RWPE2 (cell line): ENCODE measurements around the gene MGAT2.
A peak's percentile ranks its signal among the peaks of the same experiment; 100 is the strongest.

ENCODE experiments used
- ATAC-seq: fragments of 200-7000 bp; cut with Tn5 transposase; 3 replicates; pipeline ENCODE4 v1.9.1; 2021; ENCODE audit warnings: low read depth
- DNase-seq: peaks from one replicate; pipeline ENCODE4 v3.0.0-alpha.2; 2020; ENCODE audit warnings: low spot score
- H3K27ac ChIP-seq: fragments of 450-650 bp; 2 replicates; pipeline ENCODE4 v1.5.1; 2017; ENCODE audit warnings: mild to moderate bottlenecking; ENCODE audit not compliant: poor library complexity, severe bottlenecking
- H3K27me3 ChIP-seq: fragments of 250-450 bp; sonication (Bioruptor Pico); 2 replicates; pipeline ENCODE4 v1.5.1; 2021; ENCODE audit warnings: mild to moderate bottlenecking, moderate library complexity; ENCODE audit not compliant: insufficient read depth, poor library complexity, severe bottlenecking
- H3K36me3 ChIP-seq: fragments of 250-450 bp; sonication (Bioruptor Pico); 2 replicates; pipeline ENCODE4 v1.5.1; 2020; ENCODE audit warnings: low read depth, mild to moderate bottlenecking, moderate library complexity
- H3K4me1 ChIP-seq: fragments of 250-450 bp; sonication (Bioruptor Pico); 2 replicates; pipeline ENCODE4 v1.5.1; 2021; ENCODE audit warnings: mild to moderate bottlenecking, moderate library complexity; ENCODE audit not compliant: insufficient read depth, poor library complexity, severe bottlenecking
- H3K4me3 ChIP-seq: fragments of 250-450 bp; sonication (Bioruptor Pico); 2 replicates; pipeline ENCODE4 v1.5.1; 2021; ENCODE audit warnings: mild to moderate bottlenecking, moderate library complexity; ENCODE audit not compliant: severe bottlenecking
- H3K9me3 ChIP-seq: fragments of 250-450 bp; sonication (Bioruptor Pico); 2 replicates; pipeline ENCODE4 v1.5.1; 2021; ENCODE audit warnings: mild to moderate bottlenecking, moderate library complexity; ENCODE audit not compliant: severe bottlenecking
- CTCF ChIP-seq: fragments of 450-650 bp; IDR thresholded peaks from one replicate; pipeline ENCODE4 v1.5.1; 2017; ENCODE audit warnings: mild to moderate bottlenecking, moderate library complexity; ENCODE audit not compliant: poor library complexity, severe bottlenecking

MGAT2 gene

GRCh38 chr14:49637534-49638078 lies 17.0 kb downstream of the MGAT2 start:
- H3K4me1 ChIP-seq = no peaks in the 10 kb centered on the region
- peaks cover 44% of the 10 kb centered on the region for H3K36me3 ChIP-seq
- H3K27ac ChIP-seq = no peak overlapping the region
- H3K9me3 ChIP-seq = no peaks in the 10 kb centered on the region
- no peaks in the 10 kb centered on the region for H3K27me3 ChIP-seq
- no peak overlapping the region for H3K4me3 ChIP-seq
- TF ChIP-seq CTCF = no peak
- DNase-seq (no peak), ATAC-seq (no peak)

GRCh38 chr14:49640540-49641417 lies 20.2 kb downstream of the MGAT2 start:
- Histone ChIP-seq H3K27ac (no peak overlapping the region), H3K27me3 (no peaks in the 10 kb centered on the region), H3K9me3 (no peaks in the 10 kb centered on the region), H3K36me3 (peaks cover 57% of the 10 kb centered on the region), H3K4me1 (no peaks in the 10 kb centered on the region), H3K4me3 (no peak overlapping the region)
- ATAC-seq (peak; percentile 5; the same call in 2 of the 3 replicates), DNase-seq (no peak)
- TF ChIP-seq CTCF = no peak

- Histone ChIP-seq H3K4me1 (no peaks in the 10 kb centered on the region), H3K4me3 (no peak overlapping the region), H3K27me3 (no peaks in the 10 kb centered on the region), H3K36me3 (peaks cover 57% of the 10 kb centered on the region), H3K9me3 (no peaks in the 10 kb centered on the region), H3K27ac (no peak overlapping the region)
- TF ChIP-seq CTCF = no peak
- peak; percentile 40 for ATAC-seq
- no peak for DNase-seq
These were observed 21.1 kb downstream of the MGAT2 start for GRCh38 chr14:49641697-49642129.

DNA sequence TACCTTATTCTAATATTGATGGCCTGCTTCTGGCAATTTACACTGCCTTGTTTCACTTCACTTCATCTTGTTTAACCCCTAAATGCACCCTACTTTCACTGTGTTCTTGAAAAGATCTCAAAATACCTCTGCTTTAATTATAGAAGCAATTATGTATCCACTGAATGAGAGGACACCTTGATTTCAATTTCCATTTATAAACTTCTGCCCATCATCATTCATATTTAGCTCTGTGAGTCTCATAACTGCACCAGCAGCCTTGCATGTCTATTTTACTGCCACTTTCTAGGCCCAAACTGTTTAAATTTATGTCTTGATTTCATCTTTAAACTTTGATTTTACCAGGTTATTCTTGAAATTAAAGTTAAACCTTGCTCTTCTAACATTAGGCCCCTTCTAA lies 21.6 kb downstream of the MGAT2 start:
- H3K36me3 ChIP-seq = peaks cover 59% of the 10 kb centered on the region
- H3K4me3 ChIP-seq = no peak overlapping the region
- H3K9me3 ChIP-seq = no peaks in the 10 kb centered on the region
- DNase-seq (no peak), ATAC-seq (no peak)
- H3K27ac ChIP-seq = no peak overlapping the region
- H3K27me3 ChIP-seq = no peaks in the 10 kb centered on the region
- H3K4me1 ChIP-seq = no peaks in the 10 kb centered on the region
- TF ChIP-seq CTCF = no peak

DNA sequence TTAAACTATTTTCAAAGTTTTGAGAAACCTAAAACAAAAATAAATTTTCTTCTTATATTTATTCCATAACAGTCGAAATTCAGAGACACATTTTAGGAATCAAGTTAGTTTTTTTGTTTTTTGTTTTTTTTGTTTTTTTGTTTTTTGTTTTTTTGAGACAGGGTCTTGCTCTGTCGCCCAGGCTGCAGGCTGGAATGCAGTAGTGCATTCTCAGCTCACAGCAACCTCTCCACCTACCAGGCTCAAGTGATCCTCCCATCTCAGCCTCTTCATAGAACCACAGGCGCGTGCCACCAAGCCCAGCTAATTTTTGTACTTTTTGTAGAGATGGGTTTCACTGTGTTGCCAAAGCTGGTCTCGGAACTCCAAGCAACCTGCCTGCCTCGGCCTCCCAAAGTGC lies 32.9 kb downstream of the MGAT2 start:
- H3K27me3 ChIP-seq = no peaks in the 10 kb centered on the region
- ATAC-seq (no peak), DNase-seq (no peak)
- no peak overlapping the region for H3K27ac ChIP-seq
- peaks cover 76% of the 10 kb centered on the region for H3K36me3 ChIP-seq
- peaks cover 8% of the 10 kb centered on the region for H3K4me1 ChIP-seq
- no peak overlapping the region for H3K4me3 ChIP-seq
- no peaks in the 10 kb centered on the region for H3K9me3 ChIP-seq
- no peak for TF ChIP-seq CTCF
